MM.1S (cell line): ENCODE measurements around the gene TOR1AIP2.

Experiments used
- CTCF ChIP-seq: fragments of 300-600 bp; sonication (generic); IDR thresholded peaks from 2 replicates; pipeline ENCODE4 v1.5.1; 2016; ENCODE audit warnings: antibody characterized with exemption, low read length, mixed read lengths
- EZH2 ChIP-seq: fragments of 300-600 bp; sonication (generic); optimal IDR thresholded peaks from 2 replicates; pipeline ENCODE3; 2017; ENCODE audit warnings: low read depth, mild to moderate bottlenecking, antibody characterized with exemption, low read length, mixed read lengths
- EZH2phosphoT487 ChIP-seq: fragments of 300-600 bp; sonication (generic); IDR thresholded peaks from 2 replicates; pipeline ENCODE4 v1.6.1; 2018; ENCODE audit warnings: antibody characterized with exemption, low read length

GRCh38 chr1:179881642-179882252, 4.1 kb upstream of the TOR1AIP2 start:
- TF ChIP-seq CTCF (no peak), EZH2 (no peak), EZH2phosphoT487 (no peak)
